Mesenchymal stem cell (in vitro differentiated cells and primary cell): ENCODE measurements around the gene XPR1.
"Not testable (repeated sequence)": the region's sequence is repeated elsewhere in the genome, so short reads cannot be mapped to it uniquely, and the experiment has no call there.

Source experiments
- DNase-seq: peaks from one replicate; pipeline ENCODE4 v3.0.0-alpha.2; 2013
- H2AFZ ChIP-seq: one replicate; pipeline ENCODE4 v1.6.1; 2013; ENCODE audit warnings: low read depth, mild to moderate bottlenecking, control low read depth, inconsistent platforms, low read length, moderate library complexity
- H2AK5ac ChIP-seq: 2 replicates; pipeline ENCODE4 v1.6.1; 2013; ENCODE audit warnings: low read length, moderate library complexity, mild to moderate bottlenecking, inconsistent platforms; ENCODE audit not compliant: severe bottlenecking
- H2BK120ac ChIP-seq: one replicate; pipeline ENCODE4 v1.6.1; 2013; ENCODE audit warnings: low read depth, mild to moderate bottlenecking, inconsistent platforms, low read length, moderate library complexity
- H2BK12ac ChIP-seq, 2 experiments: one replicate each; pipeline ENCODE4 v1.6.1; 2013; ENCODE audit warnings: inconsistent platforms in 2 of 2, low read length in 2 of 2, mild to moderate bottlenecking in 2 of 2, moderate library complexity in 2 of 2, control low read depth in 1 of 2
- H2BK15ac ChIP-seq: one replicate; pipeline ENCODE4 v1.6.1; 2013; ENCODE audit warnings: mild to moderate bottlenecking, low read depth, inconsistent platforms; ENCODE audit not compliant: poor library complexity, severe bottlenecking
- H2BK5ac ChIP-seq: 2 replicates; pipeline ENCODE4 v1.6.1; 2013; ENCODE audit warnings: low read depth, mild to moderate bottlenecking, low read length, control low read depth, inconsistent platforms; ENCODE audit not compliant: poor library complexity, severe bottlenecking
- H3K14ac ChIP-seq, 2 experiments: one replicate each; pipeline ENCODE4 v1.6.1; 2013; ENCODE audit warnings: inconsistent platforms in 2 of 2, low read length in 2 of 2, control low read depth in 1 of 2, mild to moderate bottlenecking in 1 of 2, moderate library complexity in 1 of 2
- H3K18ac ChIP-seq, 2 experiments: one replicate each; pipeline ENCODE4 v1.6.1; 2013; ENCODE audit warnings: inconsistent platforms in 2 of 2, low read length in 2 of 2, control low read depth in 1 of 2, low read depth in 1 of 2, mild to moderate bottlenecking in 1 of 2
- H3K23ac ChIP-seq, 2 experiments: one replicate each; pipeline ENCODE4 v1.6.1; 2013; ENCODE audit warnings: inconsistent platforms in 2 of 2, low read length in 2 of 2, mild to moderate bottlenecking in 2 of 2, moderate library complexity in 2 of 2, control low read depth in 1 of 2
- H3K27ac ChIP-seq: 2 replicates; pipeline ENCODE4 v1.5.1; 2013; ENCODE audit warnings: mild to moderate bottlenecking, moderate library complexity, low read length, control low read depth, inconsistent platforms; ENCODE audit not compliant: poor library complexity, severe bottlenecking
- H3K27me3 ChIP-seq, 2 experiments: 2 replicates each; pipeline versions ENCODE4 v1.6.1 to v1.7.0; 2013; ENCODE audit warnings: low read length in 2 of 2, mild to moderate bottlenecking in 2 of 2, moderate library complexity in 2 of 2, control low read depth in 1 of 2, inconsistent platforms in 1 of 2; ENCODE audit not compliant: control insufficient read depth in 1 of 2, insufficient read depth in 1 of 2
- H3K36me3 ChIP-seq, 2 experiments: 2 replicates each; pipeline versions ENCODE4 v1.6.1 to v1.7.0; 2013; ENCODE audit warnings: low read length in 2 of 2, control low read depth in 1 of 2, inconsistent platforms in 1 of 2, low read depth in 1 of 2, mild to moderate bottlenecking in 1 of 2; ENCODE audit not compliant: insufficient read depth in 2 of 2, control insufficient read depth in 1 of 2
- H3K4ac ChIP-seq, 2 experiments: one replicate each; pipeline ENCODE4 v1.6.1; 2013; ENCODE audit warnings: inconsistent platforms in 2 of 2, low read length in 2 of 2, mild to moderate bottlenecking in 2 of 2, moderate library complexity in 2 of 2, control low read depth in 1 of 2, low read depth in 1 of 2
- H3K4me1 ChIP-seq: 2 replicates; pipeline ENCODE4 v1.6.1; 2013; ENCODE audit warnings: low read depth, low read length, control low read depth; ENCODE audit not compliant: control insufficient read depth, insufficient read depth
- H3K4me2 ChIP-seq: 2 replicates; pipeline ENCODE4 v1.6.1; 2013; ENCODE audit warnings: low read length, mild to moderate bottlenecking, inconsistent platforms; ENCODE audit not compliant: poor library complexity, severe bottlenecking
- H3K4me3 ChIP-seq, 2 experiments: 2 replicates each; pipeline versions ENCODE4 v1.5.1 to v1.7.0; 2013; ENCODE audit warnings: low read length in 2 of 2, mild to moderate bottlenecking in 2 of 2, control low read depth in 1 of 2, low read depth in 1 of 2; ENCODE audit not compliant: insufficient read depth in 1 of 2
- H3K79me1 ChIP-seq: replicated peaks from 2 replicates; pipeline ENCODE4 v1.6.1; 2013; ENCODE audit warnings: mild to moderate bottlenecking, control low read depth, low read length, inconsistent platforms; ENCODE audit not compliant: poor library complexity, severe bottlenecking
- H3K9ac ChIP-seq: 2 replicates; pipeline ENCODE4 v1.7.0; 2013; ENCODE audit warnings: mild to moderate bottlenecking, low read length, moderate library complexity
- H3K9me3 ChIP-seq: 2 replicates; pipeline ENCODE4 v1.7.0; 2013; ENCODE audit warnings: mild to moderate bottlenecking, low read length; ENCODE audit not compliant: control insufficient read depth
- H4K8ac ChIP-seq: one replicate; pipeline ENCODE4 v1.6.1; 2013; ENCODE audit warnings: inconsistent platforms, mild to moderate bottlenecking, low read length, moderate library complexity
- H4K91ac ChIP-seq: one replicate; pipeline ENCODE4 v1.6.1; 2013; ENCODE audit warnings: mild to moderate bottlenecking, low read length, inconsistent platforms
- WGBS: methylation state at CpG from one replicate; pipeline ENCODE4 v1.1.7; 2013; ENCODE audit warnings: mixed read lengths; 5-methylcytosine and 5-hydroxymethylcytosine counted together

XPR1 gene

GRCh38 chr1:180815188-180815587 is 183.4 kb downstream of the XPR1 start:
- H3K4me3 ChIP-seq, result no peak overlapping the region
- H4K91ac ChIP-seq, result no peak overlapping the region
- no peak overlapping the region for H3K27ac ChIP-seq
- no peaks in the 10 kb centered on the region for H3K4me1 ChIP-seq
- H3K18ac ChIP-seq, result no peak overlapping the region
- no peak overlapping the region for H2AK5ac ChIP-seq
- peaks cover 1% of the 10 kb centered on the region for H3K9me3 ChIP-seq
- no peak overlapping the region for H2BK120ac ChIP-seq
- H3K23ac ChIP-seq, result no peak overlapping the region
- H3K27me3 ChIP-seq, result no peaks in the 10 kb centered on the region
- WGBS, result 69% methylated on average over 1 of the region's 4 CpGs
- no peak overlapping the region for H2BK12ac ChIP-seq
- no peak overlapping the region for H2AFZ ChIP-seq
- no peak overlapping the region for H3K14ac ChIP-seq
- H4K8ac ChIP-seq, result no peak overlapping the region
- no peak overlapping the region for H2BK15ac ChIP-seq
- peaks cover 2% of the 10 kb centered on the region for H3K79me1 ChIP-seq
- no peak overlapping the region for H3K4ac ChIP-seq
- H3K9ac ChIP-seq, result no peak overlapping the region
- no peak overlapping the region for H3K4me2 ChIP-seq
- no peak for DNase-seq
- H3K36me3 ChIP-seq, result peaks cover 0 to 16% of the 10 kb centered on the region in 2 experiments
- no peak overlapping the region for H2BK5ac ChIP-seq

- H3K27ac ChIP-seq, result no peak overlapping the region
- no peak overlapping the region for H4K8ac ChIP-seq
- no peak overlapping the region for H3K18ac ChIP-seq
- no peaks in the 10 kb centered on the region for H3K27me3 ChIP-seq
- H3K9me3 ChIP-seq, result peaks cover 7% of the 10 kb centered on the region
- H2BK12ac ChIP-seq, result no peak overlapping the region
- no peak overlapping the region for H3K4me2 ChIP-seq
- peaks cover 2% of the 10 kb centered on the region for H3K79me1 ChIP-seq
- peaks cover 0 to 19% of the 10 kb centered on the region in 2 experiments for H3K36me3 ChIP-seq
- no peak for DNase-seq
- H3K4me3 ChIP-seq, result no peak overlapping the region
- no peak overlapping the region for H2BK15ac ChIP-seq
- no peak overlapping the region for H3K14ac ChIP-seq
- no peak overlapping the region for H3K23ac ChIP-seq
- WGBS, result 82% methylated on average over 10 of the region's 10 CpGs
- no peak overlapping the region for H4K91ac ChIP-seq
- H3K9ac ChIP-seq, result no peak overlapping the region
- H2BK5ac ChIP-seq, result no peak overlapping the region
- H2AFZ ChIP-seq, result no peak overlapping the region
- no peak overlapping the region for H3K4ac ChIP-seq
- H2BK120ac ChIP-seq, result no peak overlapping the region
- H3K4me1 ChIP-seq, result no peaks in the 10 kb centered on the region
- no peak overlapping the region for H2AK5ac ChIP-seq
Measured at GRCh38 chr1:180816132-180816531, 184.3 kb downstream of the XPR1 start.

GRCh38 chr1:180821970-180822369 is 190.1 kb downstream of the XPR1 start:
- Histone ChIP-seq H2BK12ac (no peak overlapping the region), H3K9ac (no peak overlapping the region), H2BK15ac (no peak overlapping the region), H4K8ac (no peak overlapping the region), H3K23ac (no peak overlapping the region), H3K36me3 (peaks cover 0 to 20% of the 10 kb centered on the region in 2 experiments), H3K4ac (no peak overlapping the region), H2BK120ac (no peak overlapping the region), H2AFZ (no peak overlapping the region), H3K18ac (no peak overlapping the region), H3K9me3 (peaks cover 9% of the 10 kb centered on the region), H2AK5ac (no peak overlapping the region), H3K79me1 (no peaks in the 10 kb centered on the region), H3K14ac (no peak overlapping the region), H3K27me3 (no peaks in the 10 kb centered on the region), H3K4me3 (no peak overlapping the region), H4K91ac (no peak overlapping the region), H3K4me2 (no peak overlapping the region), H3K27ac (no peak overlapping the region), H3K4me1 (no peaks in the 10 kb centered on the region), H2BK5ac (no peak overlapping the region)
- DNase-seq, result no peak
- WGBS, result 91% methylated on average over 2 of the region's 2 CpGs

GRCh38 chr1:180831507-180831906 is 199.7 kb downstream of the XPR1 start:
- not testable (repeated sequence) for H2BK120ac ChIP-seq, H3K4ac ChIP-seq, H3K9ac ChIP-seq, H3K14ac ChIP-seq, H2BK15ac ChIP-seq, H3K18ac ChIP-seq, H4K8ac ChIP-seq, H3K79me1 ChIP-seq, H2BK12ac ChIP-seq, H3K4me2 ChIP-seq, H3K4me1 ChIP-seq, H4K91ac ChIP-seq, H2AFZ ChIP-seq, H3K23ac ChIP-seq, H3K4me3 ChIP-seq, H2BK5ac ChIP-seq, DNase-seq, H3K27ac ChIP-seq, H3K27me3 ChIP-seq, H2AK5ac ChIP-seq
- WGBS, result 100% methylated on average over 1 of the region's 2 CpGs
- Histone ChIP-seq H3K9me3 (peaks cover 20% of the 10 kb centered on the region), H3K36me3 (peaks cover 0 to 24% of the 10 kb centered on the region in 2 experiments)
